K562 (cell line): ENCODE measurements around the gene GABRB3. TPM values are rescaled to one million over a fixed set of nuclear protein-coding genes. Genes with fewer than 3 reads are reported as not detected.

ENCODE experiments used
- ATAC-seq: fragments of 200-7000 bp; cut with Tn5 transposase; 3 replicates; pipeline ENCODE4 v1.9.1; 2020; ENCODE audit warnings: moderate library complexity
- BruUV-seq: library from RNA; stranded (reverse); fragments of 400-500 nt; replicated peaks from 2 replicates; lab custom pipeline; 2021; lab: Mats Ljungman, UMichigan
- CTCF ChIA-PET: fragments of 300-600 bp; formaldehyde crosslinking; extraction: SDS; loops from one replicate; lab custom pipeline; 2021; ENCODE audit warnings: low intra/inter-chr PET ratio; lab: Yijun Ruan, JAX
- POLR2A ChIA-PET: fragments of 300-600, 350-650 bp; sonication (Branson Sonifier 250); formaldehyde crosslinking; extraction: SDS; loops from one replicate; lab custom pipeline; 2021; ENCODE audit warnings: antibody characterized with exemption, inconsistent platforms; lab: Yijun Ruan, JAX
- DNase-seq, 4 experiments: peaks; one replicate each; pipeline versions ENCODE4 v3.0.0 to v3.0.0-alpha.2; 2011 to 2018; ENCODE audit warnings: low spot score in 3 of 4, mixed read lengths in 3 of 4; ENCODE audit errors: extremely low read depth in 1 of 4
- FAIRE-seq: peaks from 2 replicates; lab custom pipeline; 2011; peaks lifted over from hg19 to GRCh38; lab: Jason Lieb, UNC
- H2AFZ ChIP-seq: 2 replicates; pipeline ENCODE4 v1.6.0; 2011; ENCODE audit warnings: low read depth, low read length, control low read depth, inconsistent platforms
- H3K27ac ChIP-seq: fragments of 200-600 bp; 3 replicates; pipeline ENCODE4 v1.8.0; 2011; ENCODE audit warnings: low read depth, mild to moderate bottlenecking, control low read depth, inconsistent platforms, low read length, moderate library complexity, mixed read lengths; ENCODE audit errors: extremely low read depth
- H3K27me3 ChIP-seq, 2 experiments: fragments of 300-600 bp in 1 of 2; 2 replicates in 1 of 2; 3 replicates in 1 of 2; pipeline versions ENCODE4 v1.6.0 to v1.8.0; 2011; ENCODE audit warnings: inconsistent platforms in 2 of 2, low read length in 2 of 2, mild to moderate bottlenecking in 1 of 2, mixed read lengths in 1 of 2, moderate library complexity in 1 of 2; ENCODE audit not compliant: control insufficient read depth in 2 of 2, insufficient read depth in 2 of 2
- H3K36me3 ChIP-seq: fragments of 300-600 bp; 3 replicates; pipeline ENCODE4 v1.8.0; 2011; ENCODE audit warnings: mild to moderate bottlenecking, low read length, inconsistent platforms; ENCODE audit not compliant: control insufficient read depth, insufficient read depth
- H3K4me1 ChIP-seq, 2 experiments: fragments of 200-600 bp in 1 of 2; replicated peaks in 1 of 2; 2 replicates in 1 of 2; 3 replicates in 1 of 2; pipeline versions ENCODE4 v1.5.1 to v1.8.0; 2011; ENCODE audit warnings: inconsistent platforms in 2 of 2, low read length in 2 of 2, mild to moderate bottlenecking in 1 of 2, mixed read lengths in 1 of 2, moderate library complexity in 1 of 2; ENCODE audit not compliant: control insufficient read depth in 2 of 2, insufficient read depth in 2 of 2
- H3K4me2 ChIP-seq: 2 replicates; pipeline ENCODE4 v1.6.1; 2011; ENCODE audit warnings: low read length, control low read depth, inconsistent platforms, mixed read lengths; ENCODE audit not compliant: insufficient read depth
- H3K4me3 ChIP-seq: fragments of 200-600 bp; sonication (generic), shearing (Covaris generic); 2 replicates; pipeline ENCODE4 v1.5.1; 2016; ENCODE audit warnings: control low read depth, inconsistent platforms
- H3K79me2 ChIP-seq: fragments of 200-600 bp; 3 replicates; pipeline ENCODE4 v1.8.0; 2011; ENCODE audit warnings: low read length, inconsistent platforms; ENCODE audit not compliant: control insufficient read depth, insufficient read depth
- H3K9ac ChIP-seq, 2 experiments: 2 replicates each; pipeline versions ENCODE4 v1.6.0 to v1.6.1; 2011; ENCODE audit warnings: low read depth in 2 of 2, low read length in 2 of 2, control low read depth in 1 of 2, inconsistent platforms in 1 of 2, mild to moderate bottlenecking in 1 of 2, mixed read lengths in 1 of 2; ENCODE audit not compliant: insufficient read depth in 1 of 2
- H3K9me1 ChIP-seq: one replicate; pipeline ENCODE4 v1.6.0; 2011; ENCODE audit warnings: inconsistent platforms, mild to moderate bottlenecking, low read length, moderate library complexity; ENCODE audit not compliant: control insufficient read depth, insufficient read depth
- H3K9me3 ChIP-seq: replicated peaks from 2 replicates; pipeline ENCODE4 v1.5.1; 2011; ENCODE audit warnings: low read depth, low read length, inconsistent platforms; ENCODE audit not compliant: control insufficient read depth, insufficient read depth
- H4K20me1 ChIP-seq: replicated peaks from 2 replicates; pipeline ENCODE4 v1.6.1; 2011; ENCODE audit warnings: low read length, inconsistent platforms, mixed read lengths; ENCODE audit not compliant: control insufficient read depth, insufficient read depth
- FOXA3 ChIP-seq, 2 experiments: fragments of 450-650 bp in 1 of 2; sonication (generic) in 1 of 2; formaldehyde crosslinking; IDR thresholded peaks in 1 of 2; conservative IDR thresholded peaks in 1 of 2; 2 replicates each; pipeline versions ENCODE4 v1.4.0 to v1.8.0; 2020 to 2022; ENCODE audit warnings: mild to moderate bottlenecking in 2 of 2, missing genetic modification reagents in 1 of 2
- HMGXB4 ChIP-seq: sonication (generic); formaldehyde crosslinking; IDR thresholded peaks from 2 replicates; pipeline ENCODE4 v1.8.1; 2023; ENCODE audit warnings: mild to moderate bottlenecking, missing genetic modification reagents
- PHF8 ChIP-seq: fragments of 200-600 bp; sonication (generic); IDR thresholded peaks from 2 replicates; pipeline ENCODE4 v1.6.1; 2012; ENCODE audit warnings: mixed run types, mild to moderate bottlenecking, inconsistent platforms, low read length, moderate library complexity, borderline replicate concordance
- RAD21 ChIP-seq, 2 experiments: fragments of 250-450 bp in 1 of 2; fragments of 450-650 bp in 1 of 2; sonication (Bioruptor Pico) in 1 of 2; formaldehyde crosslinking in 1 of 2; IDR thresholded peaks in 1 of 2; conservative IDR thresholded peaks in 1 of 2; 2 replicates each; pipeline versions ENCODE4 v1.4.0 to v1.8.0; 2020 to 2022; ENCODE audit warnings: mild to moderate bottlenecking in 2 of 2, moderate library complexity in 1 of 2
- ZBED1 ChIP-seq: IDR thresholded peaks from 2 replicates; pipeline ENCODE4 v1.6.1; 2014
- ZBTB17 ChIP-seq: fragments of 450-650 bp; formaldehyde crosslinking; IDR thresholded peaks from 2 replicates; pipeline ENCODE4 v1.4.0; 2020; ENCODE audit warnings: mild to moderate bottlenecking
- ZNF224 ChIP-seq: sonication (generic); formaldehyde crosslinking; IDR thresholded peaks from 2 replicates; pipeline ENCODE4 v1.8.0; 2022; ENCODE audit warnings: mild to moderate bottlenecking, missing genetic modification reagents
- WGBS: fragments of 100-300 bp; shearing (Covaris generic); methylation state at CpG from one replicate; pipeline ENCODE4 v1.1.6; 2016; ENCODE audit warnings: low coverage, mixed read lengths; ENCODE audit not compliant: insufficient coverage; ENCODE audit errors: missing lambda C conversion rate; 5-methylcytosine and 5-hydroxymethylcytosine counted together
- in situ Hi-C: fragments of 300-500 bp; cut with MboI; formaldehyde crosslinking; loops from 4 replicates; pipeline ENCODE4 v1.15.0; 2018; ENCODE audit warnings: inconsistent platforms, mixed read lengths
- intact Hi-C: fragments of 100-400 bp; cut with micrococcal nuclease; formaldehyde crosslinking; loops from 2 replicates; pipeline ENCODE4 v1.14.2; 2022
- polyA plus RNA-seq, 8 experiments: library from polyadenylated mRNA; depleted of rRNA in 4 of 8; stranded (reverse) in 5 of 8; unstranded in 3 of 8; fragments of >200 nt; fragmentation: Nextera tagmentation in 2 of 8; fragmentation: Illumina TruSeq in 1 of 8; extraction: Ambion mirVana in 2 of 8; extraction: Trizol in 1 of 8; gene quantifications; 2 replicates each; pipeline versions ENCODE4 v1.2.1 to v1.2.3, GENCODE V29; 2011 to 2014; ENCODE audit warnings: inconsistent platforms in 1 of 8, missing spikeins in 1 of 8
- total RNA-seq, 7 experiments: library from RNA; depleted of rRNA in 6 of 7; stranded (reverse); fragments of >200 nt in 6 of 7; fragmentation: Illumina TruSeq in 2 of 7; extraction: Trizol in 2 of 7; gene quantifications; 2 replicates each; pipeline versions ENCODE4 v1.2.1 to v1.2.3, GENCODE V29; 2011 to 2021; ENCODE audit warnings: low replicate concordance in 1 of 7
- TF ChIP-seq, protein P1 (sequence below): fragments of 450-650 bp; formaldehyde crosslinking; IDR thresholded peaks from 2 replicates; pipeline ENCODE4 v1.4.0; 2020; ENCODE audit warnings: mild to moderate bottlenecking, moderate library complexity

The GABRB3 gene
- total and polyA plus RNA-seq, 9 of the 15 experiments (the other 6 are each of a cell fraction or from before 2014, with no cell fraction given), result 0.09 to 1.4 (median 0.49) TPM

GRCh38 chr15:26628879-26629529 lies 143.9 kb downstream of the GABRB3 start (continued):
- TF ChIP-seq HMGXB4 (CRISPR knock-in tag), result no peak
- no peak for TF ChIP-seq ZBED1
- TF ChIP-seq PHF8, result no peak

DNA sequence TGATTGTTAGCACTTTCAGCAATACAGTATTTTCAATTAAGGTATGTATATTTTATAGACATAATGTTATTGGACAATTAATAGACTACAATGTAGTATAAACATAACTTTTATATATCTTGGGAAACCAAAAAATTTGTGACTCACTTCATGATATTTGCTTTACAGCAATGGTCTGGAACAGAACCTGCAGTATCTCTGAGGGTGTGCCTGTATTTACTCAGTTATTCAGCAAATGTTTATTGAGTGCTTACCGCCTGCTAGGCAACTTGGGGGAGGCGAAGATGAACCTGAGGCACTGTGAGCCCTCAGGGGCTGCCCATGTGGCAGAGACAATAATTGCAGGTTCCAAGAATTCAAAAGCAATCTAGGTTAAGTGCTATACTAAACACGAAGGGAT lies 144.8 kb downstream of the GABRB3 start:
- FAIRE-seq, result no peak
- CTCF ChIA-PET, result no interaction called here
- Histone ChIP-seq H3K27me3 (peaks cover 0 to 10% of the 10 kb centered on the region in 2 experiments; a peak in 1 of 5 replicates), H3K9ac (no peak overlapping the region), H2AFZ (no peak overlapping the region; the same call in 1 of the 2 replicates), H3K36me3 (no peaks in the 10 kb centered on the region), H3K27ac (no peak overlapping the region), H3K4me2 (peak overlapping the region; percentile 72; the same call in 1 of the 2 replicates), H3K9me3 (no peaks in the 10 kb centered on the region; the same call in 1 of the 2 replicates)
- POLR2A ChIA-PET, result interaction anchor here (1.4 kb wide), 1 partner anchor 10 kb away, joined by 7 read pairs; no protein-coding TSS in a partner anchor
- intact Hi-C loops, result no loop called here
- 14% methylated on average over 3 of the region's 3 CpGs for WGBS
- ATAC-seq, result no peak
- in situ Hi-C loops, result no loop called here
- DNase-seq, result peak in 3 of 4 experiments; percentile 12 to 21 (median 15)
- TF ChIP-seq, protein P1, sequence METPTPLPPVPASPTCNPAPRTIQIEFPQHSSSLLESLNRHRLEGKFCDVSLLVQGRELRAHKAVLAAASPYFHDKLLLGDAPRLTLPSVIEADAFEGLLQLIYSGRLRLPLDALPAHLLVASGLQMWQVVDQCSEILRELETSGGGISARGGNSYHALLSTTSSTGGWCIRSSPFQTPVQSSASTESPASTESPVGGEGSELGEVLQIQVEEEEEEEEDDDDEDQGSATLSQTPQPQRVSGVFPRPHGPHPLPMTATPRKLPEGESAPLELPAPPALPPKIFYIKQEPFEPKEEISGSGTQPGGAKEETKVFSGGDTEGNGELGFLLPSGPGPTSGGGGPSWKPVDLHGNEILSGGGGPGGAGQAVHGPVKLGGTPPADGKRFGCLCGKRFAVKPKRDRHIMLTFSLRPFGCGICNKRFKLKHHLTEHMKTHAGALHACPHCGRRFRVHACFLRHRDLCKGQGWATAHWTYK (CRISPR knock-in tag), result no peak
- no peak for TF ChIP-seq RAD21 (CRISPR knock-in tag; conservative IDR thresholded peaks at IDR 0.05 in 1 of 2, IDR thresholded peaks at IDR 0.05 in 1 of 2)
- peak in 1 of 2 experiments; percentile 55; a peak in 1 of 4 replicates for TF ChIP-seq FOXA3 (CRISPR knock-in tag; conservative IDR thresholded peaks at IDR 0.05 in 1 of 2, IDR thresholded peaks at IDR 0.05 in 1 of 2)
- TF ChIP-seq ZNF224 (CRISPR knock-in tag), result no peak
- TF ChIP-seq ZBTB17 (CRISPR knock-in tag), result no peak
- TF ChIP-seq, all 486 proteins: peak for 1
- no peaks in the 10 kb centered on the region for H3K9me1 ChIP-seq
- H4K20me1 ChIP-seq, result no peaks in the 10 kb centered on the region
- peaks cover 0 to 10% of the 10 kb centered on the region in 2 experiments; a peak in 2 of 5 replicates for H3K4me1 ChIP-seq
- BruUV-seq, result TSS peak; percentile 58
- no peaks in the 10 kb centered on the region for H3K79me2 ChIP-seq
- no peak overlapping the region for H3K4me3 ChIP-seq
